CD14-positive monocyte (primary cell): ENCODE measurements around the gene CADM1. TPM values are rescaled to one million over a fixed set of nuclear protein-coding genes. Genes with fewer than 3 reads are reported as not detected.

ENCODE experiments used
- DNase-seq, 3 donors: peaks; one replicate each; pipeline ENCODE4 v3.0.0-alpha.2; 2011 to 2022
- H2AFZ ChIP-seq: 2 replicates; pipeline ENCODE4 v1.6.0; 2012; ENCODE audit warnings: mild to moderate bottlenecking, low read depth, low read length, inconsistent platforms; ENCODE audit not compliant: insufficient read depth, poor library complexity, severe bottlenecking
- H3K27ac ChIP-seq, 2 donors: 1 replicate in 1 of 2; 2 replicates in 1 of 2; pipeline ENCODE4 v1.5.1; 2012 to 2013; ENCODE audit warnings: low read length in 2 of 2, control low read depth in 1 of 2, inconsistent platforms in 1 of 2, low read depth in 1 of 2, mild to moderate bottlenecking in 1 of 2
- H3K27me3 ChIP-seq, 2 donors: one replicate each; pipeline versions ENCODE4 v1.6.0 to v1.6.1; 2011 to 2013; ENCODE audit warnings: low read length in 2 of 2; ENCODE audit not compliant: control insufficient read depth in 2 of 2, insufficient read depth in 2 of 2
- H3K36me3 ChIP-seq, 2 donors: replicated peaks in 1 of 2; 1 replicate in 1 of 2; 2 replicates in 1 of 2; pipeline versions ENCODE4 v1.5.1 to v1.6.1; 2012 to 2013; ENCODE audit warnings: low read length in 2 of 2, control low read depth in 1 of 2, inconsistent platforms in 1 of 2, mild to moderate bottlenecking in 1 of 2; ENCODE audit not compliant: insufficient read depth in 2 of 2, control insufficient read depth in 1 of 2
- H3K4me1 ChIP-seq, 2 donors: 1 replicate in 1 of 2; 2 replicates in 1 of 2; pipeline versions ENCODE4 v1.5.1 to v1.6.1; 2012 to 2013; ENCODE audit warnings: low read length in 2 of 2, control low read depth in 1 of 2, inconsistent platforms in 1 of 2, mild to moderate bottlenecking in 1 of 2, moderate library complexity in 1 of 2; ENCODE audit not compliant: insufficient read depth in 2 of 2, control insufficient read depth in 1 of 2
- H3K4me2 ChIP-seq: replicated peaks from 2 replicates; pipeline ENCODE3; 2012; ENCODE audit warnings: low read length, moderate library complexity, mild to moderate bottlenecking; ENCODE audit not compliant: poor library complexity, severe bottlenecking; ENCODE audit errors: extremely low read depth
- H3K4me3 ChIP-seq, 3 experiments: fragments of 200-600 bp in 1 of 3; sonication (generic) in 1 of 3; replicated peaks in 1 of 3; 1 replicate in 2 of 3; 2 replicates in 1 of 3; pipeline ENCODE4 v1.5.1; 2011 to 2013; ENCODE audit warnings: low read length in 3 of 3, mild to moderate bottlenecking in 3 of 3, control low read depth in 2 of 3, low read depth in 2 of 3, inconsistent platforms in 1 of 3, moderate library complexity in 1 of 3
- H3K79me2 ChIP-seq: 2 replicates; pipeline ENCODE4 v1.6.0; 2012; ENCODE audit warnings: mild to moderate bottlenecking, control low read depth, inconsistent platforms, low read length, moderate library complexity; ENCODE audit not compliant: insufficient read depth
- H3K9ac ChIP-seq: 2 replicates; pipeline ENCODE4 v1.6.0; 2017; ENCODE audit warnings: low read length, mild to moderate bottlenecking; ENCODE audit not compliant: insufficient read depth, poor library complexity, severe bottlenecking
- H3K9me3 ChIP-seq, 2 donors: replicated peaks in 1 of 2; 1 replicate in 1 of 2; 2 replicates in 1 of 2; pipeline versions ENCODE4 v1.5.1 to v1.6.1; 2012 to 2013; ENCODE audit warnings: low read length in 2 of 2, control low read depth in 1 of 2; ENCODE audit not compliant: control insufficient read depth in 1 of 2, insufficient read depth in 1 of 2
- H4K20me1 ChIP-seq: 2 replicates; pipeline ENCODE4 v1.6.0; 2012; ENCODE audit warnings: mild to moderate bottlenecking, low read length, control low read depth, moderate library complexity; ENCODE audit not compliant: insufficient read depth
- H3K27ac Mint-ChIP-seq, 7 donors: one replicate each; pipeline ENCODE4 v1.8.0; 2020; ENCODE audit warnings: mild to moderate bottlenecking in 7 of 7, mixed read lengths in 7 of 7, moderate library complexity in 6 of 7, inconsistent platforms in 2 of 7
- H3K27me3 Mint-ChIP-seq, 3 donors: one replicate each; pipeline ENCODE4 v1.8.0; 2021 to 2022; ENCODE audit warnings: low read depth in 3 of 3, mild to moderate bottlenecking in 3 of 3, mixed read lengths in 3 of 3, moderate library complexity in 3 of 3, inconsistent platforms in 1 of 3
- H3K36me3 Mint-ChIP-seq, 2 donors: one replicate each; pipeline ENCODE4 v1.8.0; 2020; ENCODE audit warnings: mixed read lengths in 2 of 2, inconsistent platforms in 1 of 2, mild to moderate bottlenecking in 1 of 2
- H3K4me1 Mint-ChIP-seq: one replicate; pipeline ENCODE4 v1.8.0; 2020; ENCODE audit warnings: mild to moderate bottlenecking, mixed read lengths
- H3K4me3 Mint-ChIP-seq, 2 donors: one replicate each; pipeline ENCODE4 v1.8.0; 2020; ENCODE audit warnings: mild to moderate bottlenecking in 2 of 2, mixed read lengths in 2 of 2, moderate library complexity in 1 of 2
- H3K9me3 Mint-ChIP-seq, 7 donors: one replicate each; pipeline ENCODE4 v1.8.0; 2020 to 2022; ENCODE audit warnings: mixed read lengths in 7 of 7, mild to moderate bottlenecking in 6 of 7, moderate library complexity in 6 of 7, inconsistent platforms in 2 of 7
- CTCF ChIP-seq: fragments of 200-600 bp; IDR thresholded peaks from one replicate; pipeline ENCODE4 v1.8.0; 2022; ENCODE audit warnings: antibody characterized with exemption, mild to moderate bottlenecking
- WGBS: methylation state at CpG from one replicate; pipeline ENCODE4 v1.1.5; 2013; ENCODE audit warnings: missing lambda C conversion rate; ENCODE audit not compliant: insufficient coverage; 5-methylcytosine and 5-hydroxymethylcytosine counted together
- intact Hi-C, 2 donors: fragments of 100-400 bp; cut with micrococcal nuclease; formaldehyde crosslinking; loops; one replicate each; pipeline versions ENCODE4 v1.15.0 to v1.15.1; 2023
- polyA plus RNA-seq, 3 donors: library from polyadenylated mRNA; depleted of rRNA in 1 of 3; unstranded in 2 of 3; stranded (reverse) in 1 of 3; fragments of 300-500 nt in 2 of 3; fragments of >200 nt in 1 of 3; fragmentation: Illumina TruSeq in 2 of 3; gene quantifications; 1 replicate in 2 of 3; 2 replicates in 1 of 3; pipeline ENCODE4 v1.2.3, GENCODE V29; 2012 to 2021

The CADM1 gene
- polyA plus RNA-seq, 3 donors: not detected

- DNase-seq: no peak
- Mint-ChIP-seq H3K27me3 (peaks cover 0 to 2% (median 2%) of the 10 kb centered on the region in 3 donors), H3K9me3 (peaks cover 0 to 2% (median 0%) of the 10 kb centered on the region in 7 donors), H3K4me3 (no peak overlapping the region), H3K4me1 (no peaks in the 10 kb centered on the region), H3K36me3 (no peaks in the 10 kb centered on the region), H3K27ac (no peak overlapping the region)
- no peak overlapping the region for H2AFZ ChIP-seq
- WGBS: 28% methylated on average over 4 of the region's 5 CpGs
- H3K9ac ChIP-seq: no peak overlapping the region
- H3K9me3 ChIP-seq: no peaks in the 10 kb centered on the region
- intact Hi-C loops: no loop called here
- no peaks in the 10 kb centered on the region for H3K27me3 ChIP-seq
- no peak overlapping the region for H3K4me3 ChIP-seq
- H3K4me1 ChIP-seq: no peaks in the 10 kb centered on the region
- H3K4me2 ChIP-seq: no peak overlapping the region
- no peaks in the 10 kb centered on the region for H3K79me2 ChIP-seq
- no peaks in the 10 kb centered on the region for H4K20me1 ChIP-seq
- no peak overlapping the region for H3K27ac ChIP-seq
- no peak for TF ChIP-seq CTCF
- no peaks in the 10 kb centered on the region for H3K36me3 ChIP-seq
These were observed 147.1 kb downstream of the CADM1 start for GRCh38 chr11:115357066-115357465.

GRCh38 chr11:115352805-115353485 lies 151.3 kb downstream of the CADM1 start:
- 82% methylated on average over 3 of the region's 6 CpGs for WGBS
- H3K4me1 Mint-ChIP-seq: no peaks in the 10 kb centered on the region
- peaks cover 2 to 4% (median 2%) of the 10 kb centered on the region in 3 donors for H3K27me3 Mint-ChIP-seq
- DNase-seq: no peak
- Histone ChIP-seq H3K4me3 (no peak overlapping the region), H3K79me2 (no peaks in the 10 kb centered on the region), H3K4me2 (no peak overlapping the region), H3K27ac (no peak overlapping the region), H3K4me1 (no peaks in the 10 kb centered on the region), H4K20me1 (no peaks in the 10 kb centered on the region), H3K9me3 (no peaks in the 10 kb centered on the region), H3K27me3 (no peaks in the 10 kb centered on the region), H3K9ac (no peak overlapping the region), H3K36me3 (no peaks in the 10 kb centered on the region), H2AFZ (no peak overlapping the region)
- no peak overlapping the region for H3K4me3 Mint-ChIP-seq
- TF ChIP-seq CTCF: no peak
- peaks cover 0 to 2% (median 0%) of the 10 kb centered on the region in 7 donors for H3K9me3 Mint-ChIP-seq
- intact Hi-C loops: no loop called here
- H3K27ac Mint-ChIP-seq: no peak overlapping the region
- H3K36me3 Mint-ChIP-seq: no peaks in the 10 kb centered on the region
